HG02759 (cell line): ENCODE data around the gene PRR5L.
A peak's percentile ranks its signal among the peaks of the same experiment; 100 is the strongest.

ENCODE experiments used
- ATAC-seq: cut with Tn5 transposase; IDR thresholded peaks from one replicate; pipeline ENCODE4 v1.9.1; 2021; ENCODE audit warnings: mild to moderate bottlenecking, moderate library complexity; ENCODE audit not compliant: unreplicated experiment

PRR5L gene

DNA sequence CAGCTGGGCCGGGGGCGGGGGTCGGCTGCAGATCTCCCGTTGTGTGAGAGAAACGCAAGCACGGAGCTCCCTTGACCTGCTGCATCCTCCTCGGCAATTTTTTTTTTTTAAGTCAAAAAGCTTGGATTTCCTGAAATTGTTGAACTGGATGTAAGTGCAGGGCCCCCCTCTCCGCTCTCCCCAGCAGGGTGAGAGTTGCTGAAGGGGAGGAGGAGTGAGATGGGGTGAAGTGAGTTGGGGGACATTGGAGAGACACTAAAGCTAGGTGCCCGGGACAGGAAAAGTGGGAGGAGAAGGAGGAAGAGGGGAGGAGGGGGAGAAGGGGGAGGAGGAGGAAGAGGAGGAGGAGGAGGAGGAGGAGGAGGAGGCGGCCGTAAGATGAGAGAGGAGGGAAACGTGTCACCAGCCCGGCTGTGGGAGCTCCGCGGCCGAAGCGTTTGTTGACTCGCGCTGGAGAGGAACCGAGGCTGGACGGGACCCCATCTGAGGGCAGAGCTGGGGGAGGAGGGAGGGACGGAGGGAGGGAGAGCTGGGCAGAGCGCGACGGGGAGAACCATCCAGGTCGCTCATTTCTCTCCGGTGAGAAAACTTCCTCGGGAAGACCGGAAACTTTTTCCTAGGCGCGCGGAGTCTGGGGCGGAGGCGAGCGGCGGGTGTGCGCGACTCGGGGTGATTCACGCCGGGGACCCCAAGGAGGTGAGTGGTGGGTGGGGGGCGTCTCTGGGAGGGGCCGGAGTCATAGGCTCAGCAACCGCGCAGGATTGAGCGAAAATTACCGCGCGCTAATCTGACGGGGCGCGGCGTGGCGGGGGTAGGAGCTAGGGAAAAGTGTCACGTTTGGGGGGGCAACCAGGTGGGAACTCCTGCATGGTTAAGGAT is 80.2 kb downstream of the PRR5L start:
- ATAC-seq: no peak

DNA sequence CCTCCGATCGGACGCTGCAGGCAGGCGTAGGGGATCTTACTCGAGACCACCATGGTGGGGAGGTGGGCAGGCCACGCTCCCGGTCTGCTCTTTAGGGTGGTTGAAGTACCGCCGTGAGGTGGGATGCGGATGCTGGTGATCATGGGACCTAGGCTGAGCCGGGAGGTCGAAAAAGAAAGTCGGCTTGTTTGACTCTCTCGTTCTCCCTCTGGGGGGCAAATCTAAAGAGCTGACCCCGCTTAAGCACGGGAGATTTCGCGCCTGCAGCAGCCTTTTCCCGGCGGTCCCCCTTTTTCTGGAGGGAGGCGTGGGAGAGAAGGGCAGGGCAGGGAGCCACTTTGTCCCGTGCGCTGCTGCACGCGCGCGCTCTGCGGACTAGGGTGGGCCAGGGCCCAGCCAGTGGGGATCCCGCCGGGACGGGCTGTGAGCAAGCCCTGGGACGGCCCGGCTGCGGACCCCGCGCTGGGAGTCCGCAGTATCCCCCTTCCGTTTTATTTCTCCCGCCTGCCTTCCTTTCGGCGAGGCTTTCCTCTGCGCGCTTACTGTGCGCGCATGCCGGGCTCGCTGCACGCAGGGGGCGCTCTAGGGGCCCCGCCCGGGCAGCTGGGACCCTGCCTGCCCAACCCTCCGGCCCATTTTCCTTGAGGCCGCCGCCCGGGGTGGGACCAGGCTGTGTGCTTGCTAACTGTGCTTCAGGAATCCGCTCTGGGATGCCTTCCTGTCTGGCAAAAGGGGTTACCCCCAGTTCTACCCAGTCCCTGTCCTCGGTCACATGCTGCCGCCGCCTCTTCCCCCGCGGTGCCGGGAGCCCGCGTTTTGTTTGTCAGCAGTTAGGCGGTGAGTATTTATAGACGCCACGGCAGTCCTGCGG is 81.0 kb downstream of the PRR5L start:
- peak; percentile 68 for ATAC-seq

DNA sequence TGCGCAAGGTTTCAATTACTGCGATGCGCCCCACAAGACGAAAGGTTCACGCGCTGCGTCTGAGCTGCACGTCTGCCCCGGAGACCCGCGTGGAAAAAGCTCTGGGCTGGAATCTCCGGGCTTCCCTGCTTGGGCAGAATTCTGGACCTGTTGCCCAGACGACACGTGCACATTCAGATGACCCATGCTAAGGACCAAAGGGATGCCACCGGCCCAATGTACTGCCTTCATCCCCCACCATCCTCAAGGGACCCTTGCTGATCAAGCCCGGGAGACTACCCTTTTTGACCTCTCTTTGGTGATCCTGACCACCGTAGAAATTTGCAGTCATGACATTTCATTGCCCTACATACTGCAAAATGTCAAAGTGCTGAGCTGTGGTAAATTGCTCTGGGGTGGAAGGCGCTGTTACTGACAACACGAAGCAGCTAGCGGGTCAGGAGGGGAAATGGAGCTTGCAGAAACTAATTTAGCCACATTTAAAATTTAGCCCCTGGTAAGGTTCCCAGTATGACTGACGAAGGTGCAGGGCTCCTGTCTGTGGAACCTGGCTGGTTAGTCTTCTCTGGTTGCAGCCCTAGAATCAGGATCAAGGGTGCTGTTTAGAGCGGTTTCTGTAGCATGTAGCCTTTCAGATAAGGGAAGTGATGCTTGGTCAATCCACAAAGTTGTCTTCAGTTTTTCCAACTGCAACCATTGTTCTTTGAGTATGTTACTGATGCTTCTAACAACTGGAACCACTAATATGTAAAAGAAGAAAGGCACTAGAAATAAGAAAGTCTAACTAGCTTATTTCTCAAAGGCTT is 81.9 kb downstream of the PRR5L start:
- peak; percentile 5 for ATAC-seq

DNA sequence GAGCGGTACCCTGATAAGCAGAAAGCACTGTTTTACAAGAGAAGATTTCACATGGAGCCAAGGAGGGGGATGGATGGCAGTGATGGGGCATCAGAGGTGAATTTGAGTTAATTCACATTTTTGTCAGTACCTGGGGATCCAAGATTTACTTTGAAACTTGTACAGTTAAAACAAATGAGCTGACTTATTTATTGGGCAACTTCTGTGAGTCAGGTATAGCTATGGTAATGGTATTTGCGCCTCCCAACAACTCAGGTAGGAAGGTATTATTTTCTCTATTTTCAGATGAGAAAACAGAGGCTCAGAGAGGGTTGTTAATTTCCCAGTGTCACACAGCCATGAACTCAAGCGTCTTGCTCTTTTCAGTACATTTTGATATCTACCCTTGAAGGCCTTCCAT is 83.6 kb downstream of the PRR5L start:
- ATAC-seq: no peak

DNA sequence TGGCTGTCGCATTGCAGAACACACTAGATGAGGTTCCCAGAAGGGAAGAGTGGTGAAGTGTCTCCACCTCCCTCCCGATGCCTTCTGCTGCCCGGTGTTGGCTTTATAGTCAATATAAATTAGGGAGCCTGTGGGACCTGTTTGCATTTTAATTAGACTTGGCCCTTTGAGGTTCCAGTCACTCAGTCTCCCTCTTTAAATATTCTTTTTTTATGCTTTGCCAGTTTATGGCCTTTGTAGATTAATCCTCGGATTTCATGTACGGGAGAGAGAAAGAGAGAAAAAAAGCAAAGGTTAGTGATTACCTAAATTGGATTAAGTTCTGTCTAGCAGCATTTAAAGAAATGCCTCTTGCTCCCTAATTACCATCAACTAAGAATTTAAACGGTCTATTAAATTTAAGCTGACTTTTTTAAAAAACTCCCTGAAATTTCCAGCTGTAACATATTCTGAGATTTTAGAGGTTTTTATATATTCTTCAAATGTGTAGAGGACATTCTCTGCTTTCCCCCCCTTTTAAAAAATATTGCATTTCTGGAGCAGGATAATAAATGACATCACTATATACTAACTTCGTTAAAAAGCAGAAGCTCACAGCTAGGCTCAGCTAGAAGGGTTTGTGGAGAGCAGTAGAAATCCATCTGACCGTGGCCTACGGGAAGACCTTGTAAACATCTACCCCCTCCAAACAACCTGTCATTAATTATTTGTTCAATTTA is 84.4 kb downstream of the PRR5L start:
- no peak for ATAC-seq

DNA sequence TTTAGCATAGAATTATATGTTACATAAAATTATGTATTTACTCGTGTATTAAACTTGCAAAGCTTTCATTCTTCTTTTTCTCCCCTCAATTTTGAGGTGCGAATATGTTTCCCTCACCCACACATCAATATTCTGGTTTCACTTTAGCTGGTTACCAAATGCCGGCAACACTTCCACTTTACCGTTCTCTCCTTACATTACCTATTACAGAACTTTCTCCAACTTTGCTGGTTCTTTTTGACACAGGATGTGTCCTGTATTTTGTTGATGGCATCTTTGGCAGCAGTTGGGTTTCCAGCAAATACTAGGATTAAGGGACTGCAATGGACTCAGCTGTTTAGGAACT is 84.9 kb downstream of the PRR5L start:
- no peak for ATAC-seq

DNA sequence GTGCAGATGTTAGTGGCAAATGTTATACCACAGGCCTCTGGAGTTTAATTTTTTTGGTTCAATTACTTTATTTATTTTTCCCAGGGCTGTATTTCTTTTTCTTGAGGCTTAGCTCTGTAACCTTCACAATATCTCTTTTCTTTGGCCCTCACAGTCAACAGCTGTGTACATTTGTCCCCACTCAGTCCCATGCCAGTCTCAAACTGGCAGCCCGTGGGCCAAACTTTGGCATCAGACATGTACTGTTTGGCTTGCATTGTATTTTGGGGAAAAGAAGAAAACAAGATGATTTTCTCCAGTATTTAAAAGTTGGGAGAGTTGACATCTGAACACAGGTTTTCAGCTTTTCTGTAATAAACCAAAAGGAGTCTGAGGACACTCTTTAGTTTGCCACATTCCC is 87.1 kb downstream of the PRR5L start:
- no peak for ATAC-seq

DNA sequence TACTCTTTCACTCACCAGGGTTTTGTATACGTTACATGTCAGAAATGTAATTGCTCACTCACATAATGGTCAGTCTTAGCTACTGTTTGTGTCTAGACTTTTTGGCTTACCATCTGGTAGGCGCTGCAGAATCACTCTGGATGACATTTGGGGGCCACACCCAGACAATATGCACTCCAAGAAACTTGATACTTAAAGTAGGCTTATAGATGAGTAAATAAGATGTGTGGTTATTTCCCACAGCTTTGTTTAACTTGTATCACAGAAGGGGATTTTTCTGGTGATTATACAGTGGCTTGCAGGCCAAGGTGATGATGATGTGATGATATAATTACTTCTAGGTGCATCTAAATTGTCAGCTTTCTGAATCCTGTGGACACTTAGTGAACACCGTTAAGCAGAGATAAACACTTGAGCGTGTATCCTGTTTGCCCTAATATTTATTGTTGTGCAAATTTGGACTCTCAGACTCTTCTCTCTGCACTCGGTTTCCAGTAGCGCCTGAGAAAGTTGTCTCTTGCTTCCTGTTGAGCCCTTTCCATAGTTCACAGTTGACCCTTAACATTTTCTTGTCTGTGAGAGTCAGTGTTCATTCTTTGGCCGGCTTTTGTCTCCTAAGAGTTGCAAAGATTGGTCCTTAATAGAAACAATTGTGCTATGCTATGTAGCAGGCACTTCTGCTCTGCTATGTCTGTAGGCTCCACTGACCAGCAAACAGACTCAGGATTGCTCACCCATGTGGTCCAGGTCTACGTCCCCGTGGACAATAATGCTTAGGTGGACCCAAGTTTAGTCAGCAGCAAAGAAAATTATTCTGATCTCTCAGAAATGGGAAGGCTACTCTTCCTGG is 89.3 kb downstream of the PRR5L start:
- ATAC-seq: no peak

DNA sequence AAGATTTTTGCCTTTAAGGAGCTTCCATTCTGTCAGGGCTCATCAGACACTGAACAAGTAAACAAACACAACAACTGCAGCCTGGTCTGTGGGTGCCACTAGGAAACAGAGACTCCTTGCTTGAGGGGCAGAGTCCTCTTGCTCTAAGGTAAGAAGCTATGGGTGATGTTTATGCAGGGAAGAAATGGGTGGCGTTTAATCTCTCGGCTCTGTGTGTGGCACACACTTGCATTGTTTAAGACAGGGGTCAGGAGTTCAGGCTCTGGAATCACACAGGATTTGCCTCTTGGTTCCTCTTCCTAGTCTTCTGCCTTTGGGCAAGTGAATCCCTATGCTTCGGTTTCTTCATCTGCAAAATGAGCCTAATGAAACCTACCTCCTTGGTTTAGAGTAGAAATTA is 90.3 kb downstream of the PRR5L start:
- no peak for ATAC-seq

DNA sequence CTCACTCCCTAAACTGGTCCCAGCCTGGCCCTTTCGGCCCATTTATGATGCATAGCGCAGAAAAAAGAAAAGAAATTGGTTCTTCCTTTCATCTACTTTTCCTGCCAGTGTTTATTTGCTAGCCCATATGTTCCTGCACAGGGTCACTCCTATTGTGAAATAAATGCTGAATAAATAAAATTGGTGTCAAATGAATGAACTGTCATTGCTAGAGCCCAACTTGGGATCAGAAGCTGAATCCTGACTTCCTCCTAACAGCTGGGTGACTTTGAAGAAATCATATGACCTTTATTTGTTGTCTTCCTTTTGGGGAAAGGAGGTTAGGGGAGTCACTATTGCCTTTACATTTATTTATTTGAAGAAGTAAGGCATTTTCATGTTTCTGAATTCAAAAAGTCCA is 92.0 kb downstream of the PRR5L start:
- no peak for ATAC-seq

DNA sequence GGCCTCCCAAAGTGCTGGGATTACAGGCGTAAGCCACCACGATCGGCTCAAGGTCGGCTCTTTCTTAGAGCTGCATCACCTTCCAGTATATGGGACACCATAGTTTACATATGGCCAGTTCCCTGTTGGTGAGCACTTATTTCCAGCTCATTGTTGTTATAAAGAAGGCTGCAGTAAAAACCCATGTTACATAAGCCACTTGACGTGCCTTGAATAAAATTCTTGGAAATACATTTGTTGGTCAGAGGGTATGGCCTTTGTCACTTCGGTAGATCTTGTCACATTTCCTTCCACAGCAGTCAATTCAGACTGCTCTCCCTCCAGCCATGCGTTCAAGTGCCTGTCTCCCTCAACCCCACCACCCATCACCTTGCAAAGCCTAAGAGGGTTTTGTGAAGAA is 92.9 kb downstream of the PRR5L start:
- no peak for ATAC-seq

DNA sequence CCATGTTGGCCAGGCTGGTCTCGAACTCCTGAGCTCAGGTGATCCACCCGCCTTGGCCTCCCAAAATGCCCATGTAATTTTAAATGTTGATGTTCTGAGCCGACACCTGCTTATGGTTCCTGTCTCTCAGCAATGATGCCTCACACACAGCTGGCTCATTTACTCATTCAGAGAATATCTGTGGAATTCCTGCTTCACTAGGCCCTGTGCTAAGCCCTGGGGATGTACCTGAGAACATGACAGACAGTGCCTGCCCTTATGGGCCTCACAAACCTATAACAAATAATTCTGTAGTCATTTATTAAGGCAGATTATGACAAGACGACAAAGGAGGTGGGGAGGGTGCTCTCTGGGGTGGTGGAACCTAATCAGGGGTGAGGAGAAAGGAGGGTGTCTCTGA is 93.7 kb downstream of the PRR5L start:
- peak; percentile 51 for ATAC-seq

DNA sequence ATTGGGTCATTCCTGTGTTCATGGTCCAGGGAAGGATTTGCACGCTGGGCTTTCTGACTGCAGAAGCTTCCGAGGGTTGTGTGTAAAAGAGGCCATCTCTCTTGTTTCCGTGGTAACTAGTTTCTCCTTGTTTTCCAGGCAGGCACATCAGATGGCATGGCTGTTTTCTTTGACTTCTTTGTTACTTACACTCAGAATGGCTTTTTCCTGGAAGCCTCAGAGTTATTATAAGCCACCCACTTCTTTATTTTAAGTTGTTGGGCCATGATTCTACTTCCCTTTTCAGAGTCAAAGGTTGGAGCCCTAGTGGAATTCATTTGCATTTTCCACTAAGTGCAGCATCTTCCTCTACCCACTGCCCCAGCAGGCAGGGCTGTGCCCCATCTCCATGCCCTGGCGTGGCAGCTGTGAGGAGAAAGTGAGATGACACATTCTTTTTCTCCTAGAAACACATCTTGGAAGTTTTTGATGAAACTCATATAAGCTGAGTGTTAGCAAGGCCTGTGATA is 94.9 kb downstream of the PRR5L start:
- ATAC-seq: no peak

DNA sequence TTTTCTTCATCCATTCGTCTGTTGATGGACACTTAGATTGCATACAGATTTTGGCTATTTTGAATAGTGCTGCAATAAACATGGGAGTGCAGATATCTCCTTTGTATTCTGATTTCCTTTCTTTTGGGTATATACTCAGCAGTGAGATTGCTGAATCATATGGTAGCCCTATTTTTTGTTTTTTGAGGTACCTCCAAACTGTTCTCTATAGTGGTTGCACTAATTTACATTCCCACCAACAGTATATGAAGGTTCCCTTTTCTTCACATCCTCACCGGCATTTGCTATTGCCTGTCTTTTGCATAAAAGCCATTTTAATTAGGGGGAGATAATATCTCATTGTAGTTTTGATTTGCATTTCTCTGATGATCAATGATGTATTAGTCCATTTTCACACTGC is 96.1 kb downstream of the PRR5L start:
- no peak for ATAC-seq

DNA sequence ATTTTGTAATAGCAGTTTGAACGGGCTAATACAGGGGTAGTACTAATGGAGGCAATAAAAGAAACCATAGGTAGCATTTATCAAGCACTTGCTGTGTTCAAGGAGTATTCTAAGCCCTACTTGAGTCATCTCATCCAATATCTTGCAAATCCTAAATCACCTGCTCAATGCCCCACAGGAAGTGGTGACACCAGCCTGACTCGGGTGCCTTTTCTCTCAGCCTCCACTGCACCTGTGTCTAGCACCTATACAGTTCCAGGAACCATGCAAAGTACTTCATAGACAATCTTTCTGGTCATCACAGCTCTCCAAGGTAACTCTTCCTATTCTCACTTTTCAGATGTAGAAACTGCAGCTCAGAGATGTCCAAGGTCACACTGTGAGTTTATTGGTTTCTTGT is 98.0 kb downstream of the PRR5L start:
- no peak for ATAC-seq

DNA sequence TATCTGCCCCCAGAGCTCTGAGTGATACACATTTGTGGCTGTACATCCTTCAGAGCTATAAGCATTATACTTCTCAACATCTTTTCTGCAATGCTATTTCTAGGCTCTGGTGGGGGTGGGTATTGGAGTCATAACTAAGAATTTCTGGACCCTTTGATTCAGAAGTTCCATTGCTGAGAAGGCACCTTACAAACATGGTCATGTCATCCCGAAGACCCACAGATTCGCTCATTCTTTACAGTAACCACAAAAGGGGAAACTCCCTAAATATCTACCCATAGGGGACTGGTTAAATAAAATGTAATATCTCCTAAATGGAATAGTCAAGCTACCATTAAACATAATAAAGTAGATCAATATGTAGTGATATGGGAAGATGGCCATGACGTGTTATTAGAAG is 98.8 kb downstream of the PRR5L start:
- ATAC-seq: no peak

DNA sequence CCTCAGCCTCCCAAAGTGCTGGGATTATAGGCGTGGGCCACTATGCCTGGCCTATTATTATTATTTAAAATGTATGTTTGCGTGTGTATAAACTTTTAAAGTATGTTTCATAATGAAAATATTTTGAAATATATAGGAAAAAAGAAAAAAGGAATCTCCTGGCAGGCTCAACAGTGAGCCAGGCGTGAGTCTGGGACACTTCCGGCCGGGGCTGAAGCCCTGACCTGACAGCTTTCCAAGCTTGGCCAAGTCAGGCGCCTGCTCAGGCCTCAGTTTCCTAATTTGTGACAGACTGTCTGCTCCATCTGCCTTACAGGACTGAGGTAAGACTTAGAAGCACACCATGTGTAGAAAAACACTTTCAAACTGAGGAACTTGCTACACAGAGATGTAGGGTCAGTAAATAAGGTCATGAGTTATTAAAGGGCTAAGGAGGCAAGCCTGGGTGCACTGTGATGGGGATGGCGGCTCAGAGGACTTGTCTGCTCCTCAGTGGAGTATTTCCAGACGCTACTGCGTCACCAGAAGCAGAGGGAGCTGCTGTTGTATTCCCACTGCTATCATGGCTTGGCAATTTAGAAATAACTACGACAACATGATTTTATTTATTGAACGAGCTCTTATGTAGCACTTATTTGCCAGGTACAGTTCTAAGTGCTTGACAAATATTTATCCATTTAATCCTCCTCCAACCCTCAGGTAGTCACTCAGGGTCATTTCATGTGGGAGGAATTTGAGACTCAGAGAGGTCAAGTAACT is 100.1 kb downstream of the PRR5L start:
- no peak for ATAC-seq

DNA sequence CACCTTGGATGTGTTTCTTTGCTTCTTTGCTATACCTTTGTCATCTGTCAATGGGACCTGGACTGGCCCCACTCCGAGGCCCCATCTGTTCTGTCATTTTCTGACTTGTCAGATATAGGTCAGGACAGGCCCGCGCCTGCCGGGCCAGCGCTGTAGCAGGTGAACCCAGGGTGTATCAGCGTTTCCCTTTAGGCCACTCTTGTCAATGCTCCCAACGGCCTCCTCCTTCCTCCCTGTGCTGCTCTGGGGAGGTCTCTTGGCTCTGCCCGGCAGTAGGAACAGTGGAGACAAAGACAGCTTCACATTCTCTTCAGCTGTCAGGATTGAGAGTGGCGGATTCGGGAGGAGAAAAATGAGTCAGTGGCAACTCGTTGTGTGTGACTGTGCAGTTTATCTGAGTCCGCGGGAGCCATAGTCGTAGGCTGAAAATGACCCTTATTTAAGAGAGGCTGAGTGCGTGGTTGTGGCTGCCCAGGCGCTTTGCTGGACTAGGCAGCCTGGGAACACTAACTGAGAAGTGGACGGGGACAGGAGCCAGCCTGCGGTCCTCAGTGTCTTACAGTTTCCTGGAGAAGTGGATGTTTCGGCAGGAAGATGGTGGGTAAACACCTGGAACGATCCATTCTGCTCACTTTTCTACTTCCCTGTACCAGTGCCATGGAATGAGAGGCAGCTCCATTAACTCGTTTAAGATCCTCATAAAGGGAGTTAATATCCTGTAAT is 102.3 kb downstream of the PRR5L start:
- no peak for ATAC-seq
